CD14-positive monocyte (primary cell): Measurements from ENCODE around the gene PIP5K1B. TPM values are rescaled to one million over a fixed set of nuclear protein-coding genes. Genes with fewer than 3 reads are reported as not detected.

Experiments used
- DNase-seq, 3 donors: peaks; one replicate each; pipeline ENCODE4 v3.0.0-alpha.2; 2011 to 2022
- H2AFZ ChIP-seq: 2 replicates; pipeline ENCODE4 v1.6.0; 2012; ENCODE audit warnings: mild to moderate bottlenecking, low read depth, low read length, inconsistent platforms; ENCODE audit not compliant: insufficient read depth, poor library complexity, severe bottlenecking
- H3K27ac ChIP-seq, 2 donors: 1 replicate in 1 of 2; 2 replicates in 1 of 2; pipeline ENCODE4 v1.5.1; 2012 to 2013; ENCODE audit warnings: low read length in 2 of 2, control low read depth in 1 of 2, inconsistent platforms in 1 of 2, low read depth in 1 of 2, mild to moderate bottlenecking in 1 of 2
- H3K27me3 ChIP-seq, 2 donors: one replicate each; pipeline versions ENCODE4 v1.6.0 to v1.6.1; 2011 to 2013; ENCODE audit warnings: low read length in 2 of 2; ENCODE audit not compliant: control insufficient read depth in 2 of 2, insufficient read depth in 2 of 2
- H3K36me3 ChIP-seq, 2 donors: replicated peaks in 1 of 2; 1 replicate in 1 of 2; 2 replicates in 1 of 2; pipeline versions ENCODE4 v1.5.1 to v1.6.1; 2012 to 2013; ENCODE audit warnings: low read length in 2 of 2, control low read depth in 1 of 2, inconsistent platforms in 1 of 2, mild to moderate bottlenecking in 1 of 2; ENCODE audit not compliant: insufficient read depth in 2 of 2, control insufficient read depth in 1 of 2
- H3K4me1 ChIP-seq, 2 donors: 1 replicate in 1 of 2; 2 replicates in 1 of 2; pipeline versions ENCODE4 v1.5.1 to v1.6.1; 2012 to 2013; ENCODE audit warnings: low read length in 2 of 2, control low read depth in 1 of 2, inconsistent platforms in 1 of 2, mild to moderate bottlenecking in 1 of 2, moderate library complexity in 1 of 2; ENCODE audit not compliant: insufficient read depth in 2 of 2, control insufficient read depth in 1 of 2
- H3K4me2 ChIP-seq: replicated peaks from 2 replicates; pipeline ENCODE3; 2012; ENCODE audit warnings: low read length, moderate library complexity, mild to moderate bottlenecking; ENCODE audit not compliant: poor library complexity, severe bottlenecking; ENCODE audit errors: extremely low read depth
- H3K4me3 ChIP-seq, 3 experiments: fragments of 200-600 bp in 1 of 3; sonication (generic) in 1 of 3; replicated peaks in 1 of 3; 1 replicate in 2 of 3; 2 replicates in 1 of 3; pipeline ENCODE4 v1.5.1; 2011 to 2013; ENCODE audit warnings: low read length in 3 of 3, mild to moderate bottlenecking in 3 of 3, control low read depth in 2 of 3, low read depth in 2 of 3, inconsistent platforms in 1 of 3, moderate library complexity in 1 of 3
- H3K79me2 ChIP-seq: 2 replicates; pipeline ENCODE4 v1.6.0; 2012; ENCODE audit warnings: mild to moderate bottlenecking, control low read depth, inconsistent platforms, low read length, moderate library complexity; ENCODE audit not compliant: insufficient read depth
- H3K9ac ChIP-seq: 2 replicates; pipeline ENCODE4 v1.6.0; 2017; ENCODE audit warnings: low read length, mild to moderate bottlenecking; ENCODE audit not compliant: insufficient read depth, poor library complexity, severe bottlenecking
- H3K9me3 ChIP-seq, 2 donors: replicated peaks in 1 of 2; 1 replicate in 1 of 2; 2 replicates in 1 of 2; pipeline versions ENCODE4 v1.5.1 to v1.6.1; 2012 to 2013; ENCODE audit warnings: low read length in 2 of 2, control low read depth in 1 of 2; ENCODE audit not compliant: control insufficient read depth in 1 of 2, insufficient read depth in 1 of 2
- H4K20me1 ChIP-seq: 2 replicates; pipeline ENCODE4 v1.6.0; 2012; ENCODE audit warnings: mild to moderate bottlenecking, low read length, control low read depth, moderate library complexity; ENCODE audit not compliant: insufficient read depth
- H3K27ac Mint-ChIP-seq, 7 donors: one replicate each; pipeline ENCODE4 v1.8.0; 2020; ENCODE audit warnings: mild to moderate bottlenecking in 7 of 7, mixed read lengths in 7 of 7, moderate library complexity in 6 of 7, inconsistent platforms in 2 of 7
- H3K27me3 Mint-ChIP-seq, 3 donors: one replicate each; pipeline ENCODE4 v1.8.0; 2021 to 2022; ENCODE audit warnings: low read depth in 3 of 3, mild to moderate bottlenecking in 3 of 3, mixed read lengths in 3 of 3, moderate library complexity in 3 of 3, inconsistent platforms in 1 of 3
- H3K36me3 Mint-ChIP-seq, 2 donors: one replicate each; pipeline ENCODE4 v1.8.0; 2020; ENCODE audit warnings: mixed read lengths in 2 of 2, inconsistent platforms in 1 of 2, mild to moderate bottlenecking in 1 of 2
- H3K4me1 Mint-ChIP-seq: one replicate; pipeline ENCODE4 v1.8.0; 2020; ENCODE audit warnings: mild to moderate bottlenecking, mixed read lengths
- H3K4me3 Mint-ChIP-seq, 2 donors: one replicate each; pipeline ENCODE4 v1.8.0; 2020; ENCODE audit warnings: mild to moderate bottlenecking in 2 of 2, mixed read lengths in 2 of 2, moderate library complexity in 1 of 2
- H3K9me3 Mint-ChIP-seq, 7 donors: one replicate each; pipeline ENCODE4 v1.8.0; 2020 to 2022; ENCODE audit warnings: mixed read lengths in 7 of 7, mild to moderate bottlenecking in 6 of 7, moderate library complexity in 6 of 7, inconsistent platforms in 2 of 7
- CTCF ChIP-seq: fragments of 200-600 bp; IDR thresholded peaks from one replicate; pipeline ENCODE4 v1.8.0; 2022; ENCODE audit warnings: antibody characterized with exemption, mild to moderate bottlenecking
- whole genome bisulfite sequencing: methylation state at CpG from one replicate; pipeline ENCODE4 v1.1.5; 2013; ENCODE audit warnings: missing lambda C conversion rate; ENCODE audit not compliant: insufficient coverage; 5-methylcytosine and 5-hydroxymethylcytosine counted together
- intact Hi-C, 2 donors: fragments of 100-400 bp; cut with micrococcal nuclease; formaldehyde crosslinking; loops; one replicate each; pipeline versions ENCODE4 v1.15.0 to v1.15.1; 2023
- polyA plus RNA-seq, 3 donors: library from polyadenylated mRNA; depleted of rRNA in 1 of 3; unstranded in 2 of 3; stranded (reverse) in 1 of 3; fragments of 300-500 nt in 2 of 3; fragments of >200 nt in 1 of 3; fragmentation: Illumina TruSeq in 2 of 3; gene quantifications; 1 replicate in 2 of 3; 2 replicates in 1 of 3; pipeline ENCODE4 v1.2.3, GENCODE V29; 2012 to 2021

PIP5K1B gene
- polyA plus RNA-seq, 3 donors = 0.18 to 4.1 (median 0.87) TPM

DNA sequence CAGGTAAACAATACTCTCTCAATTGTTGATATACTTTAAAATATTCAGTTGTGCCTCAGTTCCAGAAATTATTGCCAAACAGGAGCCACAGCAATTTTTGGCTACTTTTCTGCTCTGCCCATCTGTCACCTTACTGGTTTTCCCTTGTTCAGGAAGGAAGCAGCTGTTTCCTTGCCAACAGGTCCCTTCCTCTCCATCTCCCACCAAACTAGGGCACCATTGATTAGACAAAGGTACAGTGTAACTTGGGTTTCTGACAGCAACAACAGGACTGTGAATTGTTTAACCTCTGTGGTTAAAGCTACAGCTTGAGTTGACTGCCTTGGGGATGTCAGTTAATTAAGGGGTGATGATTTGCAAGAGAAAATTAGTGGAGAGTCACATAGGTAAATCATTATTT lies 76.9 kb downstream of the PIP5K1B start:
- Histone ChIP-seq H3K4me2 (peak overlapping the region; percentile 12), H3K79me2 (peaks cover 40% of the 10 kb centered on the region), H3K27ac (no peak overlapping the region), H2AFZ (no peak overlapping the region), H3K4me3 (peak overlapping the region in 1 of 3 experiments; percentile 15), H3K36me3 (peaks cover 0 to 11% of the 10 kb centered on the region in 2 donors), H3K9ac (no peak overlapping the region), H3K4me1 (peaks cover 37 to 46% of the 10 kb centered on the region in 2 donors), H3K27me3 (no peaks in the 10 kb centered on the region), H4K20me1 (peaks cover 13% of the 10 kb centered on the region), H3K9me3 (no peaks in the 10 kb centered on the region)
- Mint-ChIP-seq H3K4me1 (peaks cover 7% of the 10 kb centered on the region), H3K4me3 (no peak overlapping the region), H3K9me3 (no peaks in the 10 kb centered on the region), H3K36me3 (peaks cover 0 to 4% of the 10 kb centered on the region in 2 donors), H3K27me3 (no peaks in the 10 kb centered on the region), H3K27ac (peak overlapping the region in 1 of 7 donors; percentile 66)
- DNase-seq = no peak
- intact Hi-C loops = loop anchor here in 1 of 2 donors (5.0 to 10.0 kb wide), 2 partner anchors 77 to 215 kb away; partner anchors contain the start of gene PIP5K1B
- TF ChIP-seq CTCF = no peak

DNA sequence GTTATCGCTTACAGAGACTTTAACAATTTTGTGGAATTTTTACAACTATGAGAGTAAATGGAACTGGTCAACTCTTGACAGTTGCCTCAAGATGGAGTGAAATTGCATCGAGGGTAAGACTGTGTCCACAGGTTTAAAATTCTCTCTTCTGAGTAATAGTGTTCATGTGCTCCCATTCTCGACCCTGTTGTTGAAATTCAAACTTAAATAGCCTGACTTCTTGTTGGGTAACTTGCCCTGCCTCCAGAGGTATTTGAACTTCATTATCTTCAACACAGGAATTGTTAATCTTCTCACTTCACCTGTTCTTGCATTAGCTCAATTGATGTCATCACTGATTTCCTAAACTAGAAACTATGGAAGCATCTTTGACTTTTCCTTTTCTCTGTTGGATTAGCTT lies 77.5 kb downstream of the PIP5K1B start:
- peaks cover 0 to 9% of the 10 kb centered on the region in 2 donors for H3K36me3 Mint-ChIP-seq
- Histone ChIP-seq H3K36me3 (peaks cover 0 to 16% of the 10 kb centered on the region in 2 donors), H3K4me2 (peak overlapping the region; percentile 31), H2AFZ (no peak overlapping the region), H3K79me2 (peaks cover 40% of the 10 kb centered on the region), H3K9ac (no peak overlapping the region), H3K9me3 (no peaks in the 10 kb centered on the region), H4K20me1 (peaks cover 13% of the 10 kb centered on the region), H3K4me3 (no peak overlapping the region), H3K27me3 (no peaks in the 10 kb centered on the region), H3K4me1 (peaks cover 37 to 46% of the 10 kb centered on the region in 2 donors), H3K27ac (peak overlapping the region in 1 of 2 donors; percentile 34)
- intact Hi-C loops = loop anchor here in 1 of 2 donors (5.0 to 10.0 kb wide), 2 partner anchors 78 to 215 kb away; partner anchors contain the start of gene PIP5K1B
- no peak for TF ChIP-seq CTCF
- no peak for DNase-seq
- peaks cover 7% of the 10 kb centered on the region for H3K4me1 Mint-ChIP-seq
- H3K27ac Mint-ChIP-seq = no peak overlapping the region
- no peaks in the 10 kb centered on the region for H3K9me3 Mint-ChIP-seq
- H3K27me3 Mint-ChIP-seq = no peaks in the 10 kb centered on the region
- 100% methylated on average over 1 of the region's 3 CpGs for WGBS
- no peak overlapping the region for H3K4me3 Mint-ChIP-seq
